GM19035 (cell line): Measurements from ENCODE around the gene CPED1.
"Not testable (repeated sequence)": the region's sequence is repeated elsewhere in the genome, so short reads cannot be mapped to it uniquely, and the experiment has no call there.

Source experiments
- ATAC-seq: cut with Tn5 transposase; IDR thresholded peaks from one replicate; pipeline ENCODE4 v1.9.1; 2021; ENCODE audit not compliant: unreplicated experiment

The CPED1 gene

DNA sequence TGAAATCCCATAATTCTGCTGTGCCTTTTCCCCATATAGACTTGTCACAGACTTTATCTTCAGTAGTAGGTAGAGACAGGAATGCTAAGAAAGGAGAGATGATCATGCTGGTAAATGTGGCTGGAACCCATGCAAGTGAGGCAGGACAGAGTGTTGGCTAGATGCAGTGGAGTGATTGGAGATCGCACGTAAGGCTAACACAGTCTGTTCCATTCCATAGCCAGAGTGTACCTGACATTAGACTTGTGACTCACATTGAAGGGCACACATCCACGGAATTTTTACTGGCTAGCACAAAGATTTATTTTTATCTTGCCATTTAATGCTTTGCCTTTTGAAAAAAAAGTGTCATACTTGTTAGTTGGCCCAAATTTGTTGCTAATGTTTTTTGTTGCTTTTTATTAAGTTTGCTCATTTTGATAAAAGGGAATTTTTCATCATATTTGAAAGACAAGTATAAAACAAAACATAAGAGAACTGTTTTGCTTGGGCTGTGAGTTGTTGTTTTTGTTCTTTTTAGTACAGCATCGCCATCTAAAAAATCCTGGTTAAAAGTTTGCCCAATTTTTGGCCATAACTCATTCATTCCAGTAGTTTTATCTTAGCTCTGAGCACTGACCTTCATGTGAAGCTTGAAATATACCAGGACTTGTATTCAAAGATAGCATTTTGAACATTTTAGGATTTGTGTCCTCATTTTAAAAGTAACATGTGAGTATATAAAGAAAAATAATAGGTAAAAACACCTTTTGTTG is 81.0 kb downstream of the CPED1 start:
- ATAC-seq, result no peak

DNA sequence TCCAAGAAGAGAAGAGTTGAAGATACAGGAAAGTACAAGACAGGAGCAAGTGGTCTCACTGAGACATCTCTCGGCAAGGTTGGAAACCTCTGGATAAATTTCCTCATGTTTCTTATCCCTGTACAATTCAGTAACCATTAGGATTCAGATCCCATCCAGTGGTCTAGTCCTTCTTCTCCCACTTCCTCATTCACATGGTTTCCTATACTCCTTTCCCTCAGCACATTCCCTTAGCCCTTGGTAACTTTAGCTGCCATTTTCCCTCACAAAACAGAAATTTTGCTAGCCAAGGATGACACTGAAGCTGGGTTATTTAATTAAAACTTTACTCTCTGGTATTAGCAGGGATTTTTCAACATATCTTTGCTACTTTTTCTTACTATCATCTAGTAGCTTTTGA is 82.6 kb downstream of the CPED1 start:
- ATAC-seq, result no peak

DNA sequence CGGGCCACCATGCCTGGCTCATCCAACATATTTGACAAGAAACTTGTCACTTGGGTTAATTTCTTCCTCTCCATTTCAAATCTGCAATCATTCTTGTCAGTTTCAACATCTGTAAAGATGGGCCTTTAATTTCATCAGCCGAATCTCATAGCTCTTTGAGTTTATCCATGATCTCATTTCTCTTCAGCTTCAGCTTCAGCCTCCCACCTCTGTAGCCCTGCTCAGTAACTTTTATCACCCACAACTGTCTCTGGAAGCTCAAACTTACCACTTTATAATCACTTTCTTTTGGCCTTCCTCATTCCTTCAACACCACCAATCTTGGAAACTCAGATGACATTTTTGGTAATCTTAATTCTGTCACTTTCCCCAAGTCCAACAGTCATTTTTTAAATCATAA is 83.2 kb downstream of the CPED1 start:
- no peak for ATAC-seq

DNA sequence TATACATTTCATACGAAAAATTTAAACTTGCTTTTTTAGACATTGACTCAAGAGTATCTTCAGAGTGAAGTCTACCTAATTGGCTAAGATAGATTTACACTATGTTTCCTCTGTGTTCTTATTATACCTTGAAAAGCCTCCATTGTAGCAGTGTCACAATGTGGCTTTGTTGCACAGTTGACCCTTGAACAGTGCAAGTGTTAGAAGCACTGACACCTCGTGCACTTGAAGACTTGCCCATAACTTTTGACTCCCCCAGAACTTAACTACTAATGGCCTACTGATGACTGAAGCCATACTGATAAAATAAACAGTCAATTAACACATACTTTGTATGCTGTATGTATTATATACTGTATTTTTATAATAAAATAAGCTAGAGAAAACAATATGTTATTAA is 84.3 kb downstream of the CPED1 start:
- ATAC-seq, result no peak

DNA sequence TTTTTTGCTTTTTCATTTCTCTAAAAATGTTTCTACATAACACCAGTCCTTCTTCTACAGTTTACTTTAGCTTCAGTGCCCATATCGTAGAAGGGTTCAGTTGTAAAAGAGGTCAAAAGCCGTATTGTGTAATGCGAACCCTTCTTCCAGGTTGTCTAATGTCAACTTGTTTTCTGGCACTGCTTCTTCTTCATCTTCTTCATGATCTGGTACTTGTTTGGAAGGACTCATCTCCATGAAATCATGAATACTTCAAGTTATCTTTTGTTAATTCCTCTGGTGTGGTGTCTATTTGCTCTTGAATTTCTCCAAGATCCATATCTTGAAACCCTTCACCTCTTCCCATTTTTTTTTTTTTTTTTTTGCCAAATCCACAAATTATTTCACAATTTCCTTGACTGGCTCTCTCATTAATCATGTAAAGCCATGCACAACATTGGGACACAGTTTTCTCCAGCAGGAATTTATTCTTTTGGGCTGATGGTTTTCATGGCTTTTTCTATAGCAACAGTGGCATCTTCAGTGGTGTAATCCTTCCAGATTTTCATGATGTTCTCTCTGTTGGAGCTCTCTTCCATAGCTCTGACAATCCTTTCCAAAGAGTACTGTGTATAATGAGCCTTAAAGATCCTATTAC is 85.1 kb downstream of the CPED1 start:
- no peak for ATAC-seq

DNA sequence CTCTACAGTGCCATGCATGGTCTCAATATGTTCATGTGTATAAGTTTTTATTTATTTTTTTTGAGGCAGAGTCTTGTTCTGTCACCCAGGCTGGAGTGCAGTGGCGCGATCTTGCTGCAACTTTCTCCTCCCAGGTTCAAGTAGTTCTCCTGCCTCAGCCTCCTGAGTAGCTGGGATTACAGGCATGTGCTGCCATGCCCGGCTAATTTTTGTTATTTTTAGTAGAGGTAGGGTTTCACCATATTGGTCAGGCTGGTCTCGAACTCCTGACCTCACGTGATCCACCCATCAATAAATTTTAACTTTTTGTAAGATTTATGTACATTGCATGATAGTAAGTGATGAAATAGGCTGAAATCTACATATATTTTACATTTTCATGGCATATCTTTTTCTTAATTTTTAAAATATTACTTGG is 86.9 kb downstream of the CPED1 start:
- ATAC-seq, result not testable (repeated sequence)

DNA sequence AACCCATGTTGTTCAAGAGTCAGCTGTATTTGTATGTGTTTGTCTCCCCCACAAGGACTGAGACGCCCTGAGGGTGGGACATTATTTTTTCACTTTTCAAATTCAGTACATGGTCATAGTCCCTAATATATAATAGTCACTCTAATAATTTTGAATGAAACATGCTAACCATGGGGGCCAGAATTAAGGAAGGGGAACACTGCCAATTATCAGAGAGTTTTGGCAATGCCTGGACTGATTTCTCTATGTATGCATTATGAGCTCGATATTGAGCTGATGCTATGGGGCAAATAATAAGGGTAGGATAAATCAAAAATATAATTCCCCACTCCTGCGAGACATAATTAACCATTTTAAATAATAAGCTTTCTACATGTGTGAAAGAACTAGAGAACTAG is 87.4 kb downstream of the CPED1 start:
- ATAC-seq, result no peak

DNA sequence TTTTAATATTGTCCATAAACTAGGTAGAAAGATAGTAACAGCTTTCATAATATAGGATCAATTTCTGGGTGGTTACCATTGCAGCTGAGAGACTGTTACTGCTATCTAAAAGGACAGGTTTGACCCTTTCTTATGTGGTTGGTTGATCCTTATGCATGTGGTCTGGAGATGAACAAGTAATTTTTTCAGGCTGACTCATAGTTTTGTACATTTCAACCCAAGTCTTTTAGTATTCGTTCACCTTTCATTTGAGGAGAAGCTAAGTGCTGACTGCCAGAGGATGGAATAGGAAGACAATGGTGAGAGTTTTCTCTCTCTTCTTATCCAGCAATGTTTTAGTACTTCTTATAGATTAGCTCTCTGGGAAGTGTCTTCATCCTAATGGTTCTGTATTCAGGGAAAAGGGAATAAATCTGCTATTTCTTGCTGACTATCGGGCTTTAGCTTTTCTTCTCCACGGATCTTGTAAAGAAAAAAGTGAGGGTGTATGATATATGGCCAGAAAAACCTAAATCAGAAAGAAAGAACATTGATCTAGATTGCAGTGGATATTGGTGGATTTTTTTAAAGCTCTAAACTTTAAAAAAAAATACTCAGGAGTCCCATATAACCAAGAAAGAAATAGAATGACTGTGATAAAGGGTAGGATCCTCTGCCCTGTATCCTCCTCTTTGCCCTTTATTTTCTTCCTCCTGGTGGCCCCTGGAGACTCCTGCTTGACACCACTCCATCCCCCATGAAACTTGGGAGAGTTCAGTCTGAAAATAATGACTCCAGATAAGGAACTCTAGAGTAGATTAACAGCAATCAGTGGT is 88.0 kb downstream of the CPED1 start:
- ATAC-seq, result no peak

DNA sequence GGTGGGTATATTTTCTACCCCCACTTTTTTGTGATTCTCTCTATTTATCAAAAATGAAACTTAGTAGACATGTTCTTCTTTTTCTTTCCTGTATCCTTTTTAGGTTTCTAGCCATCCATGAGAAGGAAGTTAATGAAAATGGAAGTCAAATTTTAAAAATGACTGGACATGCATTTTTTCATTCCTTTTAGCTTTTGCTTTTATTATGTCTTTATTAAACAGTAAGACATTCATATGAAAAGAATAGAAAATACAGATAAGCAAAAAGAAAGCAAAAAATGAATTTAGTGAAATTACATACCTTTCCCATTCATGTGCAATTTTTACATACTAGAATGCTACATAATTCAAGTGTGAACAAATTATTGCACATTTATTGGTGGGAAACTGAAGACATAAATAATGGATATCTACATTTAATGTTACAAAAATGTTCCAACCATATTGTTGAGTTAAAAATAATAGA is 88.7 kb downstream of the CPED1 start:
- ATAC-seq, result no peak

DNA sequence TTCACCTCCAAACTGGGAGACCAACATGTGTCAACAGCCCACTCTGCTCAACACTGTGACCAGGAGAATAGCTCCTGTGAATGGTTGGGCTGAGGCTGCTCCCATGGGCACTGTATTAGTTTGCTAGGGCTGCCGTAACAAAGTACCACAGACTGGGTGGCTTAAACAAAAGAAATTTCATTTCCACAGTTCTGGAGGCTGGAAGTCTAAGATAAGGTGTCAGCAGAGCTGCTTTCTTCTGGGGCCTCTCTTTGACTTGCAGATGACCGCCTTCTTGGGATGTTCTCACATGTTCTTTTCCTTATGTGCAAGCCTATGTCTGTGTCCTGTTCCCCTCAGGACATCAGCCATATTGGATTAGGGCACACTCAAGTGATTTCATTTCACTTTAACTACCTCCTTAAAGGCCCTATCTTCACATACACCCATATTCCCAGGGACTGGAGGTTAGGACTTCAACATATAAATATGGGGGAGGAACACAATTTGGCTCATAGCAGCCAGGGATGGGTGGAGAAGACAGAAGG is 90.3 kb downstream of the CPED1 start:
- no peak for ATAC-seq

DNA sequence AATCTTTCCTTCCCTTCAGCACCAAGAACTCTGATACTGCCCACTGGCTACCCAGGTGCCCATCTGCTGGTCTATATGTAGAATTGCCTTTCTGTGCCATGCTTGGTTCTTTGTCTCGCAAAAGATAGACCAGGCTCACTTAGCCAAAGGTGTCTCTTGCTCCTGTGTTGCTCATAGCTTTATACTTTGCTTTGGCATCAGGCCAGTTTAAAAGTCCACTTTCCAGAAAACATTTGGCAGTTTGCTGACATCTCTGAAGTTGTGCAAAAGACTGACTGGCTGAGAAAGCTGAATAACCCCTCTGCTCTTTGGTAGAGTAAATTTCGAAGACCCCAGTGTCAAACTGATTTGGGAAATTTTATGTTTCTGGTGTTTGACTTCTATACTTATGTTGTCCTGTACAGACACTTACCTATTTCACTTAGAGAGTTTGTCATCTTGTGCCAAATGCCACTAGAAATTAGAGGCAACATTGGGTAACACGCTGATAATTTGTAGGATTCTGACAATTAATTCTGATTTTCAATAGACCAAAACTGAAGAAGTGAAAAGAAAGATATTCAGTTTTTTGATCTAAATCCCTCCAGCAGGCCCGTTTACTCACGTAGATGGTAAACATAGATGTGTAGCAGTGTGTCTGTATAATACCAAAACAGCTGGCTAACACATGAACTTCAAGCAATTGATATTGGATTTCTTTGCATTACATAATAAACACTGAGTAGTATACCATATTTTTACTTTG is 91.1 kb downstream of the CPED1 start:
- no peak for ATAC-seq

DNA sequence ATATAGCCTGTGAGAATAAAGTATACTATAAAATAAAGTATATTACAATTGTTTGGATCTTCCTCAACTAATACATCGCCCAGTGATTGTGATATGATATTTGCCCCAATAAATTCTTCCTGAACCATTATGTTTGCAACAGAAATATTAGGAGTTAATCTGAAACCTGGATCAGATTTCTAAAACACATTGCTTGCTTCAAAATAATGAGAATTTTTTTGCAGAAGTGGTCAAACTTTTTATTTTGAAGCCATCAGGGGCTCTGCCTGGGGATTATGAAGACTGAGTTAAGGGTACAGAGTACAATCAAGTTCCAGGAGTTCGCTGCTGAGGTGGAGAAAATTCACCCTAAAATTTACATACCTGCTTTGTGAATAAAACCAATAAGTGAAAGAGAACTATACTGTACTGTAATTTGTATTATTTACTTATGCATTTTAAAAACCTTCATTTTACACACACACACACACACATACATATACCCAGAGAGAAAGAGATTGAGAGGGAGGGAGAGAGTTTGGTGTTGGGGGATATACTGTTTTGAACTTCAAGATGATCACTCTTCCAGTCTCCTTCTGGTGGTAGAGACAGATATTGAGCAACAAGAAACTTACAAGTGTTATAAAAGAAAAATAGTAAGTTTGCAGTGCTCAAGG is 91.9 kb downstream of the CPED1 start:
- ATAC-seq, result no peak

DNA sequence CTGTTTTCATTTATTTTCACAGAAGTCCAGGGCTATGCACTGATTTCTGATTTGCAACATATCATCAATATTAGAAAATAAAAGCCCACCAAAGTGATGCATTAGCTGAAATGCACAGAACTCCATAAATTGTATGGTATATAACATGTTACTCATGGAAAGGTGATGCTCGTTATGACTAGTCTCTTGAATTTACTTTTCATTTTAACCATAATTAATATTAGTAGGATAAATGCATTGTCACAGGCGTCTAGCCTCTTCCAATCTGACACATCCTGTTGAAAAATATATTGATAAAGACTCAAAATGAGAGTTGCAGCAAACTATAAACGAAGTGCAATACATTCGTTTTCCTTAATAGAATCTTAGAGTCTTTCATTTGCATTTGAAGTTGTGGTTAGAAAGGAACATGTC is 92.4 kb downstream of the CPED1 start:
- no peak for ATAC-seq

DNA sequence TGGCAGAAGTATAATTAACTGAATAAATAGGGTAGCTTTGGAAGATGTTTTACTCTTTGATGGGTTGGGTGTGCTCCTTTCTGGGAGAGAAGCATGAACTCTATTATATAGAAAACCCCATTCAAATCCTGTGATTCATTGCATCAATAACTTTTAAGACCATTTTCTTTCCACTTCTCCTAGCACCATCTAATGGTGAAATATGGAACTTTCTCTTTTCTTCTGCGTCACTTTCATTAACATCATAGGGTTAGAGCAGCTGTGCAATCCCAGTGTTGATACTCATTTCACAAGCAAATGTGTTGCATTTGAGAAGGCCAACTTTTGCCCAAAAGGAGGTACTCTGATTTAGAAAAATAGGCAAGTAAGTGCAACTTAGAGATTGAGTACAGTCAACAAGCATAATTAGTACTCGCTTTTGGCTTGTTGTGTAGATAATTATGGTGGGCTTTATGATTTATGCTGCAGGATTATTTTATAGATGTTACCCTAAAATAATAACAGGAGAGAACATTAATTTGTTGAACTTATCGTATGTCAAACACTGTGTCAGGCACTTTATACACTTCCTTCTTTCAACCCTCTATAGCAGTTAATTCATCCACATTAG is 92.9 kb downstream of the CPED1 start:
- ATAC-seq, result peak; percentile 84

DNA sequence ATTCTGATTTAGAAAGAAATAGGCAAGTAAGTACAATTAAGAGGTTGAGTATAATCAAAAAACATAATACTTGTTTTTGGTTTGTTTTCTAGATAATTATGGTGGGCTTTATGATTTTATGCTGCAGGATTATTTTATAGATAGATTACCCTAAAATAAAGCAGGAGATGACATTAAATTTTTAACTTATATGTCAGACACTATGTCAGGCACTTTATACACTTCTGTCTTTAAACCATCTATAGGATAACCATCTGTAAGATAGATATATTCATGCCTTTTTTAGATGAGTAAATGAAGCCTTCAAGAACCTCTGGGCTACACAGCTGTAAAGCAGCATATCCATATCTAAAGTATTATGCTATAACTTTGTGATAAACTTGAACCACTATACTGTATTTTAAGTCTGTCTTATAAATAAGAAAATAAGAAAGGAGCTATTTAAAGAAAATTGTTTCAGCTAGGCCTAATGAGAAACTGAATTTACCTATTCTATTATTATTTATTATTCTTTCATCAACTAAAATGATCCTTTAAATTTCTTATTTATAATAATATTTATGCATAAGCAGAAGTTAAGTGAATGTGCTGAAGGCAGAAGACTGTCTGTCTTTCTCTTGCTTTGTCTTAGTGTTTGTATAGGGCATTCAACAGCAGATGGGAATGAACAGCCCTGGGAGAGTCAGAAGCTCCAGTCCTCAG is 94.0 kb downstream of the CPED1 start:
- ATAC-seq, result no peak

DNA sequence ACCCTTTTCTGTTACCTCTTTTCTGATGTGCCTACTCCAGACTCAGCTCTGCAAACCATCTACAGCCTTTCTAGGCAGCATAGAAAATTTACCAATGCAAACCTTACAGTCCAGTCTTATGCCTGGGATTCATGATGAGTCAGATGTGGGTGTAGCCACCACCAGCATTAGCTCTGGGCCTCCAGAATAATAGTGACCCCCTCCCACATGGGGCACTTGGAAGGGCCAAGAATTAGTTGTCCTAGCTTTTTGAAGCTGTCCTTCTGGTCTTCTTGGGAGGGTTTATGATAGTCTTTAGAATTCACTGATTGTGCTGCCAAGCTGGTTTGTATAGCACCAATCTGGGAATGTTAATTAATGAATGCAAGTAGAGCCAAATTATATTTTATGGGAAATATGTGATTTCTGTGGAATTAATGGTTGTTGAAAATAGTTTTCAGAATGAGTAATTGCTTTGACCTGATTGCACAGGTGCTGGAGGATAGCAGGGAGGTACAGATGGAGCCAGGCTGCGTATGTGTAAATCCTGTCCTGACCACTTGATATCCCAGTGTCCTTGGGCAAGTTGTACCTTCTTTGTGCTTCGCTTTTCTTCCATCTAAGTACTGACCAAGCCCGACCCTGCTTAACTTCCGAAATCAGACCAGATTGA is 94.8 kb downstream of the CPED1 start:
- ATAC-seq, result no peak

DNA sequence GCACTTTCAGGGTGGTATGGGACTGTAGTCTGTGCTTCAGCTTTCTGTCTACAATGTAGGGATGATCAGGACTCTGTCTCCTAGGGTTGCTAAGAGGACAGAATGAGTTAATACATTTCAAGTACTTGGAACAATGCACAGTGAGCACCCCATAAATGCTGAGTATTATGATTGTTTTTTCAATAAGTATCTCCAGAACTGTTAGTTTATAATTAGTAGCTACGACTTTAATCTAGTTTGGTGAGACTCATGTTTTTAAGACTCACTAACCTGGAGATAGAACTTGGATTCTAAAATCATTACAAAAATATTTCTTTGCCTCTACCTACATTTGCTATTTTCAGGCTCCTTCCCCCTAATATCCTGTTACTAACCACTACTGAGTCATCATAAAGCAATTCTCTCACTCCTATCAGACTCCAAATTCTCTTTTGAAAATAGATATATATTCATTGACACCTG is 95.3 kb downstream of the CPED1 start:
- no peak for ATAC-seq

DNA sequence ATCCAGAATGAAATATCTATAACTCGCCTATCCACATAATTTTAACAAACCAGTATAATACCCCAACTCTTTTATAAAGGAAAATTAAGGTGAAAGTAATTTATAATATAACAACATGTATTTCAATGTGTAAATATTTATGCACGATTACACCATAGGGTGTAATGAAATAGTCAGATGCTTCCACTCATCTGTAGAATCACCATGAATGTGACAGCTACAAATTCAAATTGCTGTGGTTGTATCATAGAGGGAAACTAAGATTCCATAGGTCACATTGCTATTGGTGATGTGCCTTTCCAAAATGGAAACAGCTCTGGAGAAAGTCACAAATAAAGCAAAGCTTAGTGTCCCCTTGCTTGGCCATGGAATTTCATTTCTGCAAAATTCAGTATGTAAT is 95.7 kb downstream of the CPED1 start:
- no peak for ATAC-seq
